ENCODE results near the gene PHLDB2.

- no peak for TF ChIP-seq CTCF (IDR thresholded peaks at IDR 0.05; ENCODE audit: low read depth, low read length)
- no peak for TF ChIP-seq POLR2A (IDR thresholded peaks at IDR 0.05; ENCODE audit: extremely low read depth, insufficient read length)
Measured at GRCh38 chr3:111874177-111874820, 15.2 kb downstream of the PHLDB2 start.

All from NB4 (cell line).